K562 (cell line): ENCODE data around the gene STIM1. TPM values are rescaled to one million over a fixed set of nuclear protein-coding genes. Genes with fewer than 3 reads are reported as not detected.

ENCODE experiments used
- ATAC-seq: fragments of 200-7000 bp; cut with Tn5 transposase; 3 replicates; pipeline ENCODE4 v1.9.1; 2020; ENCODE audit warnings: moderate library complexity
- BruUV-seq: library from RNA; stranded (reverse); fragments of 400-500 nt; replicated peaks from 2 replicates; lab custom pipeline; 2021; lab: Mats Ljungman, UMichigan
- CTCF ChIA-PET: fragments of 300-600 bp; formaldehyde crosslinking; extraction: SDS; loops from one replicate; lab custom pipeline; 2021; ENCODE audit warnings: low intra/inter-chr PET ratio; lab: Yijun Ruan, JAX
- POLR2A ChIA-PET: fragments of 300-600, 350-650 bp; sonication (Branson Sonifier 250); formaldehyde crosslinking; extraction: SDS; loops from one replicate; lab custom pipeline; 2021; ENCODE audit warnings: antibody characterized with exemption, inconsistent platforms; lab: Yijun Ruan, JAX
- DNase-seq, 4 experiments: peaks; one replicate each; pipeline versions ENCODE4 v3.0.0 to v3.0.0-alpha.2; 2011 to 2018; ENCODE audit warnings: low spot score in 3 of 4, mixed read lengths in 3 of 4; ENCODE audit errors: extremely low read depth in 1 of 4
- FAIRE-seq: peaks from 2 replicates; lab custom pipeline; 2011; peaks lifted over from hg19 to GRCh38; lab: Jason Lieb, UNC
- H2AFZ ChIP-seq: 2 replicates; pipeline ENCODE4 v1.6.0; 2011; ENCODE audit warnings: low read depth, low read length, control low read depth, inconsistent platforms
- H3K27ac ChIP-seq: fragments of 200-600 bp; 3 replicates; pipeline ENCODE4 v1.8.0; 2011; ENCODE audit warnings: low read depth, mild to moderate bottlenecking, control low read depth, inconsistent platforms, low read length, moderate library complexity, mixed read lengths; ENCODE audit errors: extremely low read depth
- H3K27me3 ChIP-seq, 2 experiments: fragments of 300-600 bp in 1 of 2; 2 replicates in 1 of 2; 3 replicates in 1 of 2; pipeline versions ENCODE4 v1.6.0 to v1.8.0; 2011; ENCODE audit warnings: inconsistent platforms in 2 of 2, low read length in 2 of 2, mild to moderate bottlenecking in 1 of 2, mixed read lengths in 1 of 2, moderate library complexity in 1 of 2; ENCODE audit not compliant: control insufficient read depth in 2 of 2, insufficient read depth in 2 of 2
- H3K36me3 ChIP-seq: fragments of 300-600 bp; 3 replicates; pipeline ENCODE4 v1.8.0; 2011; ENCODE audit warnings: mild to moderate bottlenecking, low read length, inconsistent platforms; ENCODE audit not compliant: control insufficient read depth, insufficient read depth
- H3K4me1 ChIP-seq, 2 experiments: fragments of 200-600 bp in 1 of 2; replicated peaks in 1 of 2; 2 replicates in 1 of 2; 3 replicates in 1 of 2; pipeline versions ENCODE4 v1.5.1 to v1.8.0; 2011; ENCODE audit warnings: inconsistent platforms in 2 of 2, low read length in 2 of 2, mild to moderate bottlenecking in 1 of 2, mixed read lengths in 1 of 2, moderate library complexity in 1 of 2; ENCODE audit not compliant: control insufficient read depth in 2 of 2, insufficient read depth in 2 of 2
- H3K4me2 ChIP-seq: 2 replicates; pipeline ENCODE4 v1.6.1; 2011; ENCODE audit warnings: low read length, control low read depth, inconsistent platforms, mixed read lengths; ENCODE audit not compliant: insufficient read depth
- H3K4me3 ChIP-seq: fragments of 200-600 bp; sonication (generic), shearing (Covaris generic); 2 replicates; pipeline ENCODE4 v1.5.1; 2016; ENCODE audit warnings: control low read depth, inconsistent platforms
- H3K79me2 ChIP-seq: fragments of 200-600 bp; 3 replicates; pipeline ENCODE4 v1.8.0; 2011; ENCODE audit warnings: low read length, inconsistent platforms; ENCODE audit not compliant: control insufficient read depth, insufficient read depth
- H3K9ac ChIP-seq, 2 experiments: 2 replicates each; pipeline versions ENCODE4 v1.6.0 to v1.6.1; 2011; ENCODE audit warnings: low read depth in 2 of 2, low read length in 2 of 2, control low read depth in 1 of 2, inconsistent platforms in 1 of 2, mild to moderate bottlenecking in 1 of 2, mixed read lengths in 1 of 2; ENCODE audit not compliant: insufficient read depth in 1 of 2
- H3K9me1 ChIP-seq: one replicate; pipeline ENCODE4 v1.6.0; 2011; ENCODE audit warnings: inconsistent platforms, mild to moderate bottlenecking, low read length, moderate library complexity; ENCODE audit not compliant: control insufficient read depth, insufficient read depth
- H3K9me3 ChIP-seq: replicated peaks from 2 replicates; pipeline ENCODE4 v1.5.1; 2011; ENCODE audit warnings: low read depth, low read length, inconsistent platforms; ENCODE audit not compliant: control insufficient read depth, insufficient read depth
- H4K20me1 ChIP-seq: replicated peaks from 2 replicates; pipeline ENCODE4 v1.6.1; 2011; ENCODE audit warnings: low read length, inconsistent platforms, mixed read lengths; ENCODE audit not compliant: control insufficient read depth, insufficient read depth
- BHLHE40 ChIP-seq: IDR thresholded peaks from 2 replicates; pipeline ENCODE4 v1.6.1; 2011; ENCODE audit warnings: low read length, improper control_type of control experiment
- CBFA2T2 ChIP-seq: fragments of 450-650 bp; conservative IDR thresholded peaks from 2 replicates; pipeline ENCODE4 v1.6.1; 2017; ENCODE audit warnings: mild to moderate bottlenecking
- CBFA2T3 ChIP-seq: fragments of 450-650 bp; IDR thresholded peaks from 2 replicates; pipeline ENCODE4 v1.6.1; 2017
- FOXJ2 ChIP-seq: fragments of 200-800 bp; sonication (Bioruptor generic); IDR thresholded peaks from 2 replicates; pipeline ENCODE4 v1.6.1; 2016; ENCODE audit warnings: missing genetic modification characterization, missing compliant biosample characterization
- HDAC1 ChIP-seq, 2 experiments: fragments of 450-650 bp; IDR thresholded peaks; 2 replicates each; pipeline ENCODE4 v1.6.1; 2016 to 2017; ENCODE audit warnings: inconsistent platforms in 1 of 2, mild to moderate bottlenecking in 1 of 2, moderate library complexity in 1 of 2
- NCOR1 ChIP-seq: fragments of 450-650 bp; IDR thresholded peaks from 2 replicates; pipeline ENCODE4 v1.6.1; 2016; ENCODE audit warnings: mild to moderate bottlenecking, moderate library complexity
- SIN3B ChIP-seq: fragments of 450-650 bp; IDR thresholded peaks from 2 replicates; pipeline ENCODE4 v1.6.1; 2017; ENCODE audit warnings: low read depth, mild to moderate bottlenecking, moderate library complexity
- SRF ChIP-seq, 2 experiments: fragments of 250-450, 450-650 bp in 1 of 2; sonication (Bioruptor Pico) in 1 of 2; sonication (generic) in 1 of 2; formaldehyde crosslinking; IDR thresholded peaks; 2 replicates each; pipeline versions ENCODE4 v1.5.0 to v1.5.1; 2020 to 2022; ENCODE audit warnings: mild to moderate bottlenecking in 1 of 2, missing genetic modification reagents in 1 of 2
- ZNF143 ChIP-seq: sonication (generic); formaldehyde crosslinking; IDR thresholded peaks from 2 replicates; pipeline ENCODE4 v1.9.0; 2022; ENCODE audit warnings: mild to moderate bottlenecking, missing genetic modification reagents
- ZNF444 ChIP-seq: fragments of 250-450 bp; sonication (Bioruptor Pico); IDR thresholded peaks from 2 replicates; pipeline ENCODE4 v1.4.0; 2020; ENCODE audit warnings: mild to moderate bottlenecking, moderate library complexity
- WGBS: fragments of 100-300 bp; shearing (Covaris generic); methylation state at CpG from one replicate; pipeline ENCODE4 v1.1.6; 2016; ENCODE audit warnings: low coverage, mixed read lengths; ENCODE audit not compliant: insufficient coverage; ENCODE audit errors: missing lambda C conversion rate; 5-methylcytosine and 5-hydroxymethylcytosine counted together
- in situ Hi-C: fragments of 300-500 bp; cut with MboI; formaldehyde crosslinking; loops from 4 replicates; pipeline ENCODE4 v1.15.0; 2018; ENCODE audit warnings: inconsistent platforms, mixed read lengths
- intact Hi-C: fragments of 100-400 bp; cut with micrococcal nuclease; formaldehyde crosslinking; loops from 2 replicates; pipeline ENCODE4 v1.14.2; 2022
- polyA plus RNA-seq, 8 experiments: library from polyadenylated mRNA; depleted of rRNA in 4 of 8; stranded (reverse) in 5 of 8; unstranded in 3 of 8; fragments of >200 nt; fragmentation: Nextera tagmentation in 2 of 8; fragmentation: Illumina TruSeq in 1 of 8; extraction: Ambion mirVana in 2 of 8; extraction: Trizol in 1 of 8; gene quantifications; 2 replicates each; pipeline versions ENCODE4 v1.2.1 to v1.2.3, GENCODE V29; 2011 to 2014; ENCODE audit warnings: inconsistent platforms in 1 of 8, missing spikeins in 1 of 8
- total RNA-seq, 7 experiments: library from RNA; depleted of rRNA in 6 of 7; stranded (reverse); fragments of >200 nt in 6 of 7; fragmentation: Illumina TruSeq in 2 of 7; extraction: Trizol in 2 of 7; gene quantifications; 2 replicates each; pipeline versions ENCODE4 v1.2.1 to v1.2.3, GENCODE V29; 2011 to 2021; ENCODE audit warnings: low replicate concordance in 1 of 7
- TF ChIP-seq, protein P1 (sequence below): fragments of 250-450 bp; sonication (Bioruptor Pico); IDR thresholded peaks from 2 replicates; pipeline ENCODE4 v1.5.0; 2020; ENCODE audit warnings: mild to moderate bottlenecking, borderline replicate concordance
- TF ChIP-seq, protein P2 (sequence below): fragments of 250-450 bp; sonication (Bioruptor Pico); IDR thresholded peaks from 2 replicates; pipeline ENCODE4 v1.4.0; 2020; ENCODE audit warnings: mild to moderate bottlenecking, moderate library complexity
- TF ChIP-seq, protein P3 (sequence below): fragments of 450-650 bp; IDR thresholded peaks from 2 replicates; pipeline ENCODE4 v1.6.1; 2017; ENCODE audit warnings: antibody characterized with exemption
- TF ChIP-seq, protein P4 (sequence below): sonication (generic); formaldehyde crosslinking; IDR thresholded peaks from 2 replicates; pipeline ENCODE4 v1.8.1; 2023; ENCODE audit warnings: mild to moderate bottlenecking, missing genetic modification reagents

The STIM1 gene
- total and polyA plus RNA-seq, 9 of the 15 experiments (the other 6 are each of a cell fraction or from before 2014, with no cell fraction given): 7.7 to 50.5 (median 22.5) TPM

DNA sequence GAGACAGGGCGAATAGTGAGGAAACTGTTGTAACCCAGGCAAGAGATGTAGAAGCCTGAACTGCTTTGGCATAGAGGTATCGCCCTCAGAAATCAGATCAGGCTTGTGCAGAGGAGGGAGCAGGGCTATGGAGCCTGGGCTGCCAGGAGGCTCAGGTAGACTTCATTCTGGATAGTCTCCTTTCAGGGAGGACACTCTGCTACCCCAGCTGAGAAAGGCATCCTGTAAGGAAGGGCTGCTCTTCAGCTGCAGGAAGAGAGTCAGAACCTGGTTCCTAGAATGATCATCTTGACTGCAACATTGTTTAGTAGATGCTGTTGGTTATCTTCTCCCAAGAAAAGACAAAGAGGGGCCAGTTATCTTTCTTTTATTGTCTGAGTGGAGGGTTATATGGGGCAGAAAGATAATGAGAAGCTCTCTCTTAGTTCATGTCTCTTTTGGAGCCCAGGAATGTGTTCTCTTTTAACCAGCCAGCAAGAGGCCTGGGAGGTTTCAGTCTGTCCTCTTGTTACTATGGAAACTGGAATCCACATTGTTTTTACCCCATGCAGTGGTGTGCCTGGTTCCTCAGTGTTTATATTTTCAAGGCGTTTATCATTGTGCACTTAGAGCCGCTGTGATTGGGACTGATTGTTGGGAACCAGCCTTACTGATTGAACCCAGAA, 95.7 kb downstream of the STIM1 start:
- intact Hi-C loops: no loop called here
- no peak overlapping the region; the same call in 2 of the 3 replicates for H3K27ac ChIP-seq
- CTCF ChIA-PET: no interaction called here
- TF ChIP-seq CBFA2T2: no peak
- TF ChIP-seq CBFA2T3: peak; percentile 40; the same call in 1 of the 2 replicates
- TF ChIP-seq, protein P1, sequence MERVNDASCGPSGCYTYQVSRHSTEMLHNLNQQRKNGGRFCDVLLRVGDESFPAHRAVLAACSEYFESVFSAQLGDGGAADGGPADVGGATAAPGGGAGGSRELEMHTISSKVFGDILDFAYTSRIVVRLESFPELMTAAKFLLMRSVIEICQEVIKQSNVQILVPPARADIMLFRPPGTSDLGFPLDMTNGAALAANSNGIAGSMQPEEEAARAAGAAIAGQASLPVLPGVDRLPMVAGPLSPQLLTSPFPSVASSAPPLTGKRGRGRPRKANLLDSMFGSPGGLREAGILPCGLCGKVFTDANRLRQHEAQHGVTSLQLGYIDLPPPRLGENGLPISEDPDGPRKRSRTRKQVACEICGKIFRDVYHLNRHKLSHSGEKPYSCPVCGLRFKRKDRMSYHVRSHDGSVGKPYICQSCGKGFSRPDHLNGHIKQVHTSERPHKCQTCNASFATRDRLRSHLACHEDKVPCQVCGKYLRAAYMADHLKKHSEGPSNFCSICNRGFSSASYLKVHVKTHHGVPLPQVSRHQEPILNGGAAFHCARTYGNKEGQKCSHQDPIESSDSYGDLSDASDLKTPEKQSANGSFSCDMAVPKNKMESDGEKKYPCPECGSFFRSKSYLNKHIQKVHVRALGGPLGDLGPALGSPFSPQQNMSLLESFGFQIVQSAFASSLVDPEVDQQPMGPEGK (CRISPR knock-in tag): no peak
- no peak for TF ChIP-seq BHLHE40
- TF ChIP-seq ZNF143 (CRISPR knock-in tag): no peak
- no peak for TF ChIP-seq SIN3B
- 0 out of 2 replicates have a peak, but pooled peaks have one; percentile 26 for TF ChIP-seq FOXJ2
- TF ChIP-seq, protein P2, sequence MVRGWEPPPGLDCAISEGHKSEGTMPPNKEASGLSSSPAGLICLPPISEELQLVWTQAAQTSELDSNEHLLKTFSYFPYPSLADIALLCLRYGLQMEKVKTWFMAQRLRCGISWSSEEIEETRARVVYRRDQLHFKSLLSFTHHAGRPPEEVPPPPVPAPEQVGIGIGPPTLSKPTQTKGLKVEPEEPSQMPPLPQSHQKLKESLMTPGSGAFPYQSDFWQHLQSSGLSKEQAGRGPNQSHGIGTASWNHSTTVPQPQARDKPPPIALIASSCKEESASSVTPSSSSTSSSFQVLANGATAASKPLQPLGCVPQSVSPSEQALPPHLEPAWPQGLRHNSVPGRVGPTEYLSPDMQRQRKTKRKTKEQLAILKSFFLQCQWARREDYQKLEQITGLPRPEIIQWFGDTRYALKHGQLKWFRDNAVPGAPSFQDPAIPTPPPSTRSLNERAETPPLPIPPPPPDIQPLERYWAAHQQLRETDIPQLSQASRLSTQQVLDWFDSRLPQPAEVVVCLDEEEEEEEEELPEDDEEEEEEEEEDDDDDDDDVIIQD (CRISPR knock-in tag): no peak
- no peak for TF ChIP-seq ZNF444 (CRISPR knock-in tag)
- TF ChIP-seq, protein P3, sequence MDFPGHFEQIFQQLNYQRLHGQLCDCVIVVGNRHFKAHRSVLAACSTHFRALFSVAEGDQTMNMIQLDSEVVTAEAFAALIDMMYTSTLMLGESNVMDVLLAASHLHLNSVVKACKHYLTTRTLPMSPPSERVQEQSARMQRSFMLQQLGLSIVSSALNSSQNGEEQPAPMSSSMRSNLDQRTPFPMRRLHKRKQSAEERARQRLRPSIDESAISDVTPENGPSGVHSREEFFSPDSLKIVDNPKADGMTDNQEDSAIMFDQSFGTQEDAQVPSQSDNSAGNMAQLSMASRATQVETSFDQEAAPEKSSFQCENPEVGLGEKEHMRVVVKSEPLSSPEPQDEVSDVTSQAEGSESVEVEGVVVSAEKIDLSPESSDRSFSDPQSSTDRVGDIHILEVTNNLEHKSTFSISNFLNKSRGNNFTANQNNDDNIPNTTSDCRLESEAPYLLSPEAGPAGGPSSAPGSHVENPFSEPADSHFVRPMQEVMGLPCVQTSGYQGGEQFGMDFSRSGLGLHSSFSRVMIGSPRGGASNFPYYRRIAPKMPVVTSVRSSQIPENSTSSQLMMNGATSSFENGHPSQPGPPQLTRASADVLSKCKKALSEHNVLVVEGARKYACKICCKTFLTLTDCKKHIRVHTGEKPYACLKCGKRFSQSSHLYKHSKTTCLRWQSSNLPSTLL: no peak
- TF ChIP-seq HDAC1 (IDR thresholded peaks at IDR 0.05): no peak
- no peak for TF ChIP-seq SRF (CRISPR knock-in tag; IDR thresholded peaks at IDR 0.05)
- TF ChIP-seq NCOR1: peak; percentile 27; the same call in 1 of the 2 replicates
- TF ChIP-seq, protein P4, sequence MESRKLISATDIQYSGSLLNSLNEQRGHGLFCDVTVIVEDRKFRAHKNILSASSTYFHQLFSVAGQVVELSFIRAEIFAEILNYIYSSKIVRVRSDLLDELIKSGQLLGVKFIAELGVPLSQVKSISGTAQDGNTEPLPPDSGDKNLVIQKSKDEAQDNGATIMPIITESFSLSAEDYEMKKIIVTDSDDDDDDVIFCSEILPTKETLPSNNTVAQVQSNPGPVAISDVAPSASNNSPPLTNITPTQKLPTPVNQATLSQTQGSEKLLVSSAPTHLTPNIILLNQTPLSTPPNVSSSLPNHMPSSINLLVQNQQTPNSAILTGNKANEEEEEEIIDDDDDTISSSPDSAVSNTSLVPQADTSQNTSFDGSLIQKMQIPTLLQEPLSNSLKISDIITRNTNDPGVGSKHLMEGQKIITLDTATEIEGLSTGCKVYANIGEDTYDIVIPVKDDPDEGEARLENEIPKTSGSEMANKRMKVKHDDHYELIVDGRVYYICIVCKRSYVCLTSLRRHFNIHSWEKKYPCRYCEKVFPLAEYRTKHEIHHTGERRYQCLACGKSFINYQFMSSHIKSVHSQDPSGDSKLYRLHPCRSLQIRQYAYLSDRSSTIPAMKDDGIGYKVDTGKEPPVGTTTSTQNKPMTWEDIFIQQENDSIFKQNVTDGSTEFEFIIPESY (CRISPR knock-in tag): no peak

More for the DNA sequence above, 95.7 kb downstream of the STIM1 start:
- H3K4me2 ChIP-seq: 0 out of 2 replicates have a peak overlapping the region, but pooled peaks have one; percentile 16
- peak; percentile 20 for ATAC-seq
- no peak for FAIRE-seq
- peaks cover 31% of the 10 kb centered on the region for H3K79me2 ChIP-seq
- no peak overlapping the region for H3K4me3 ChIP-seq
- H3K9me3 ChIP-seq: no peaks in the 10 kb centered on the region
- BruUV-seq: no TSS peak
- 37% methylated on average over 4 of the region's 4 CpGs for WGBS
- peaks cover 4% of the 10 kb centered on the region; the same call in 1 of the 2 replicates for H4K20me1 ChIP-seq
- in situ Hi-C loops: no loop called here
- no peak overlapping the region; a peak in 1 of 4 replicates for H3K9ac ChIP-seq
- no peaks in the 10 kb centered on the region for H3K27me3 ChIP-seq
- H3K4me1 ChIP-seq: peaks cover 11 to 38% of the 10 kb centered on the region in 2 experiments; a peak in 4 of 5 replicates
- POLR2A ChIA-PET: interaction anchor here (1.7 to 2.9 kb wide), 2 partner anchors 14 to 74 kb away, joined by 4 to 13 read pairs; no protein-coding TSS in a partner anchor
- H2AFZ ChIP-seq: no peak overlapping the region
- peak in 1 of 4 experiments; percentile 31 for DNase-seq
- H3K36me3 ChIP-seq: no peaks in the 10 kb centered on the region
- peaks cover 6% of the 10 kb centered on the region for H3K9me1 ChIP-seq
